A673 (cell line): ENCODE measurements around the gene KANSL1.

Source experiments
- EZH2 ChIP-seq: fragments of 200-600 bp; sonication (generic); IDR thresholded peaks from 2 replicates; pipeline ENCODE4 v1.6.1; 2017; ENCODE audit warnings: borderline replicate concordance, low read depth, mild to moderate bottlenecking, mixed read lengths, antibody characterized with exemption, low read length; ENCODE audit not compliant: poor library complexity, severe bottlenecking
- TF ChIP-seq, protein P1 (sequence below): fragments of 300-800, 200-600 bp; sonication (generic); conservative IDR thresholded peaks from 2 replicates; pipeline ENCODE4 v1.5.1; 2017; ENCODE audit warnings: low read depth, mild to moderate bottlenecking, antibody characterized with exemption, low read length, moderate library complexity, mixed read lengths

DNA sequence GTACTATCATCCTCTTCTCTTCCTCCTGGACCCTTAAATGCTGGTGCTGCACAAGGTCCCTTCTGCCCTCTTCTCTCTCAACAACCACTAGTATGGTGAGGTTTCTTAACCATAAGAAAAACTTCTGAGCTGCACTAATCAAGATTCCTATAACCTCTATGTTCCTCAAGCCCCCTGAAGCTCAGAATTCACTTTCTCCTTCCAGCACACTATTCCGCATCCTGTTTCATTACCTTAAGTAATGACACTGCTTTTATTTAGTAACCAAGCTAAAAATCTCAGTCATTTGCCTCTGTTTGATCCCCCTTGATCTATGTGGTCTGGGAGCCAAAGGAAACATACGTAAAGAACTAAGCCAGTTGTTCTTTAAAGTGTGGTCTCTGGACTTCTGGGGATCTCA lies 20.1 kb downstream of the KANSL1 start:
- TF ChIP-seq, protein P1, sequence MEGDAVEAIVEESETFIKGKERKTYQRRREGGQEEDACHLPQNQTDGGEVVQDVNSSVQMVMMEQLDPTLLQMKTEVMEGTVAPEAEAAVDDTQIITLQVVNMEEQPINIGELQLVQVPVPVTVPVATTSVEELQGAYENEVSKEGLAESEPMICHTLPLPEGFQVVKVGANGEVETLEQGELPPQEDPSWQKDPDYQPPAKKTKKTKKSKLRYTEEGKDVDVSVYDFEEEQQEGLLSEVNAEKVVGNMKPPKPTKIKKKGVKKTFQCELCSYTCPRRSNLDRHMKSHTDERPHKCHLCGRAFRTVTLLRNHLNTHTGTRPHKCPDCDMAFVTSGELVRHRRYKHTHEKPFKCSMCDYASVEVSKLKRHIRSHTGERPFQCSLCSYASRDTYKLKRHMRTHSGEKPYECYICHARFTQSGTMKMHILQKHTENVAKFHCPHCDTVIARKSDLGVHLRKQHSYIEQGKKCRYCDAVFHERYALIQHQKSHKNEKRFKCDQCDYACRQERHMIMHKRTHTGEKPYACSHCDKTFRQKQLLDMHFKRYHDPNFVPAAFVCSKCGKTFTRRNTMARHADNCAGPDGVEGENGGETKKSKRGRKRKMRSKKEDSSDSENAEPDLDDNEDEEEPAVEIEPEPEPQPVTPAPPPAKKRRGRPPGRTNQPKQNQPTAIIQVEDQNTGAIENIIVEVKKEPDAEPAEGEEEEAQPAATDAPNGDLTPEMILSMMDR = no peak
- TF ChIP-seq EZH2 = no peak
